Measurements from ENCODE around the gene ECT2L. TPM values are rescaled to one million over a fixed set of nuclear protein-coding genes. Genes with fewer than 3 reads are reported as not detected.

The ECT2L gene
- total and polyA plus RNA-seq, 7 experiments from 2014 or later: 0.13 to 0.27 (median 0.15) TPM; not detected in 4

- no peak for ATAC-seq
- no peak overlapping the region for H3K27ac ChIP-seq (ENCODE audit: low read depth, low read length)
- Mint-ChIP-seq H3K4me1 (no peaks in the 10 kb centered on the region), H3K4me3 (no peak overlapping the region), H3K27me3 (peaks cover 0 to 4% (median 0%) of the 10 kb centered on the region in 5 donors), H3K27ac (peak overlapping the region in 1 of 9 donors; percentile 26), H3K9me3 (peaks cover 0 to 2% (median 0%) of the 10 kb centered on the region in 11 donors), H3K36me3 (peaks cover 0 to 3% (median 0%) of the 10 kb centered on the region in 5 donors)
- H3K4me3 ChIP-seq (ENCODE audit: low read length): no peak overlapping the region
- DNase-seq: no peak
- H3K36me3 ChIP-seq (ENCODE audit: control insufficient read depth in 2 of 3, insufficient read depth in 3 of 3, low read length in 3 of 3): no peaks in the 10 kb centered on the region
- H3K9me3 ChIP-seq (ENCODE audit: control insufficient read depth in 2 of 3, low read length in 3 of 3): no peaks in the 10 kb centered on the region
- POLR2A ChIA-PET: no interaction called here
- H3K4me1 ChIP-seq (ENCODE audit: control insufficient read depth in 2 of 2, insufficient read depth in 2 of 2, low read length in 2 of 2): no peaks in the 10 kb centered on the region
- intact Hi-C loops (cut with micrococcal nuclease): no loop called here
- no peaks in the 10 kb centered on the region for H3K27me3 ChIP-seq (ENCODE audit: control insufficient read depth in 2 of 2, insufficient read depth in 2 of 2, low read length in 2 of 2)
- CTCF ChIA-PET: no interaction called here
Observed at GRCh38 chr6:138882369-138883017, 86.6 kb downstream of the ECT2L start.

GRCh38 chr6:138885156-138885819, 89.4 kb downstream of the ECT2L start:
- intact Hi-C loops (cut with micrococcal nuclease): no loop called here
- Histone ChIP-seq H3K27me3 (ENCODE audit: control insufficient read depth in 2 of 2, insufficient read depth in 2 of 2, low read length in 2 of 2) (no peaks in the 10 kb centered on the region), H3K4me3 (ENCODE audit: low read length) (no peak overlapping the region), H3K9me3 (ENCODE audit: control insufficient read depth in 2 of 3, low read length in 3 of 3) (no peaks in the 10 kb centered on the region), H3K36me3 (ENCODE audit: control insufficient read depth in 2 of 3, insufficient read depth in 3 of 3, low read length in 3 of 3) (no peaks in the 10 kb centered on the region), H3K4me1 (ENCODE audit: control insufficient read depth in 2 of 2, insufficient read depth in 2 of 2, low read length in 2 of 2) (no peaks in the 10 kb centered on the region), H3K27ac (ENCODE audit: low read depth, low read length) (no peak overlapping the region)
- Mint-ChIP-seq H3K9me3 (no peaks in the 10 kb centered on the region), H3K4me1 (no peaks in the 10 kb centered on the region), H3K4me3 (no peak overlapping the region), H3K27me3 (no peaks in the 10 kb centered on the region), H3K27ac (no peak overlapping the region), H3K36me3 (peaks cover 0 to under 1% (median 0%) of the 10 kb centered on the region in 5 donors)
- DNase-seq (no peak), ATAC-seq (no peak)
- ChIA-PET POLR2A (no interaction called here), CTCF (no interaction called here)

GRCh38 chr6:138891255-138891986, 95.5 kb downstream of the ECT2L start:
- intact Hi-C loops (cut with micrococcal nuclease): no loop called here
- no peak overlapping the region for H3K4me3 Mint-ChIP-seq
- POLR2A ChIA-PET: no interaction called here

GRCh38 chr6:138896104-138896756, 100.3 kb downstream of the ECT2L start:
- ChIA-PET POLR2A (interaction anchor here (0.6 kb wide), 1 partner anchor 53 kb away, joined by 3 read pairs; no protein-coding TSS in a partner anchor), CTCF (interaction anchor here (0.7 kb wide), 1 partner anchor 46 kb away, joined by 7 read pairs; no protein-coding TSS in a partner anchor)
- Mint-ChIP-seq H3K9me3 (peaks cover 0 to 11% (median 0%) of the 10 kb centered on the region in 11 donors), H3K4me1 (no peaks in the 10 kb centered on the region), H3K4me3 (no peak overlapping the region), H3K27ac (no peak overlapping the region), H3K27me3 (no peaks in the 10 kb centered on the region), H3K36me3 (peaks cover 4 to 39% (median 32%) of the 10 kb centered on the region in 5 donors)
- H3K9me3 ChIP-seq (ENCODE audit: control insufficient read depth in 2 of 3, low read length in 3 of 3): no peaks in the 10 kb centered on the region
- H3K27me3 ChIP-seq (ENCODE audit: control insufficient read depth in 2 of 2, insufficient read depth in 2 of 2, low read length in 2 of 2): no peaks in the 10 kb centered on the region
- H3K4me1 ChIP-seq (ENCODE audit: control insufficient read depth in 2 of 2, insufficient read depth in 2 of 2, low read length in 2 of 2): no peaks in the 10 kb centered on the region
- H3K4me3 ChIP-seq (ENCODE audit: low read length): no peak overlapping the region
- H3K36me3 ChIP-seq (ENCODE audit: control insufficient read depth in 2 of 3, insufficient read depth in 3 of 3, low read length in 3 of 3): peaks cover 0 to 12% (median 0%) of the 10 kb centered on the region in 3 experiments
- DNase-seq (no peak), ATAC-seq (no peak)
- H3K27ac ChIP-seq (ENCODE audit: low read depth, low read length): no peak overlapping the region
- intact Hi-C loops (cut with micrococcal nuclease): no loop called here

More at GRCh38 chr6:138891255-138891986, 95.5 kb downstream of the ECT2L start:
- H3K36me3 ChIP-seq (ENCODE audit: control insufficient read depth in 2 of 3, insufficient read depth in 3 of 3, low read length in 3 of 3): no peaks in the 10 kb centered on the region
- no peaks in the 10 kb centered on the region for H3K4me1 ChIP-seq (ENCODE audit: control insufficient read depth in 2 of 2, insufficient read depth in 2 of 2, low read length in 2 of 2)
- no peak for ATAC-seq
- peaks cover 0 to 10% (median 0%) of the 10 kb centered on the region in 5 donors for H3K36me3 Mint-ChIP-seq
- no peaks in the 10 kb centered on the region for H3K9me3 ChIP-seq (ENCODE audit: control insufficient read depth in 2 of 3, low read length in 3 of 3)
- no peak for DNase-seq
- peak overlapping the region in 1 of 9 donors; percentile 60 for H3K27ac Mint-ChIP-seq
- no peaks in the 10 kb centered on the region for H3K4me1 Mint-ChIP-seq
- no peak overlapping the region for H3K4me3 ChIP-seq (ENCODE audit: low read length)
- peaks cover 0 to 16% (median 0%) of the 10 kb centered on the region in 11 donors for H3K9me3 Mint-ChIP-seq
- H3K27me3 Mint-ChIP-seq: no peaks in the 10 kb centered on the region
- CTCF ChIA-PET: no interaction called here
- H3K27me3 ChIP-seq (ENCODE audit: control insufficient read depth in 2 of 2, insufficient read depth in 2 of 2, low read length in 2 of 2): no peaks in the 10 kb centered on the region
- no peak overlapping the region for H3K27ac ChIP-seq (ENCODE audit: low read depth, low read length)

- ChIA-PET POLR2A (no interaction called here), CTCF (no interaction called here)
- Mint-ChIP-seq H3K27ac (peak overlapping the region in 1 of 9 donors; percentile 15), H3K4me1 (no peaks in the 10 kb centered on the region), H3K27me3 (no peaks in the 10 kb centered on the region), H3K4me3 (no peak overlapping the region), H3K36me3 (peaks cover 4 to 38% (median 36%) of the 10 kb centered on the region in 5 donors), H3K9me3 (peaks cover 0 to 6% (median 0%) of the 10 kb centered on the region in 11 donors)
- DNase-seq (no peak), ATAC-seq (no peak)
- no peaks in the 10 kb centered on the region for H3K9me3 ChIP-seq (ENCODE audit: control insufficient read depth in 2 of 3, low read length in 3 of 3)
- H3K27me3 ChIP-seq (ENCODE audit: control insufficient read depth in 2 of 2, insufficient read depth in 2 of 2, low read length in 2 of 2): no peaks in the 10 kb centered on the region
- no peak overlapping the region for H3K27ac ChIP-seq (ENCODE audit: low read depth, low read length)
- H3K4me3 ChIP-seq (ENCODE audit: low read length): no peak overlapping the region
- peaks cover 0 to 20% (median 0%) of the 10 kb centered on the region in 3 experiments for H3K36me3 ChIP-seq (ENCODE audit: control insufficient read depth in 2 of 3, insufficient read depth in 3 of 3, low read length in 3 of 3)
- intact Hi-C loops (cut with micrococcal nuclease): no loop called here
- H3K4me1 ChIP-seq (ENCODE audit: control insufficient read depth in 2 of 2, insufficient read depth in 2 of 2, low read length in 2 of 2): no peaks in the 10 kb centered on the region
Observed at GRCh38 chr6:138897031-138897430, 101.1 kb downstream of the ECT2L start.

GRCh38 chr6:138907167-138907566, 111.3 kb downstream of the ECT2L start:
- intact Hi-C loops (cut with micrococcal nuclease): no loop called here
- Mint-ChIP-seq H3K36me3 (peaks cover 20 to 68% (median 49%) of the 10 kb centered on the region in 5 donors), H3K4me3 (no peak overlapping the region), H3K4me1 (peaks cover 0 to 5% (median 0%) of the 10 kb centered on the region in 7 donors), H3K27ac (peak overlapping the region in 2 of 9 donors; percentile 12 to 14), H3K9me3 (no peaks in the 10 kb centered on the region), H3K27me3 (no peaks in the 10 kb centered on the region)
- no peak overlapping the region for H3K4me3 ChIP-seq (ENCODE audit: low read length)
- no peaks in the 10 kb centered on the region for H3K27me3 ChIP-seq (ENCODE audit: control insufficient read depth in 2 of 2, insufficient read depth in 2 of 2, low read length in 2 of 2)
- H3K4me1 ChIP-seq (ENCODE audit: control insufficient read depth in 2 of 2, insufficient read depth in 2 of 2, low read length in 2 of 2): no peaks in the 10 kb centered on the region
- H3K9me3 ChIP-seq (ENCODE audit: control insufficient read depth in 2 of 3, low read length in 3 of 3): no peaks in the 10 kb centered on the region
- H3K36me3 ChIP-seq (ENCODE audit: control insufficient read depth in 2 of 3, insufficient read depth in 3 of 3, low read length in 3 of 3): peaks cover 0 to 76% (median 30%) of the 10 kb centered on the region in 3 experiments
- POLR2A ChIA-PET: no interaction called here
- CTCF ChIA-PET: no interaction called here
- ATAC-seq: no peak
- DNase-seq: no peak
- H3K27ac ChIP-seq (ENCODE audit: low read depth, low read length): no peak overlapping the region
